ENCODE data around the gene SLC9A6.
"Not testable (repeated sequence)": the region's sequence is repeated elsewhere in the genome, so short reads cannot be mapped to it uniquely, and the experiment has no call there.

The SLC9A6 gene

GRCh38 chrX:136030303-136031191 is 45.3 kb downstream of the SLC9A6 start:
- DNase-seq = no peak

- no peak for DNase-seq
Measured at GRCh38 chrX:136031626-136032025, 46.4 kb downstream of the SLC9A6 start.

GRCh38 chrX:136032370-136032769 is 47.1 kb downstream of the SLC9A6 start:
- DNase-seq = no peak

GRCh38 chrX:136034668-136035067 is 49.4 kb downstream of the SLC9A6 start:
- DNase-seq = no peak

- no peak for DNase-seq
Measured at GRCh38 chrX:136035663-136036062, 50.4 kb downstream of the SLC9A6 start.

GRCh38 chrX:136039485-136039884 is 54.2 kb downstream of the SLC9A6 start:
- DNase-seq = no peak

GRCh38 chrX:136039968-136040367 is 54.7 kb downstream of the SLC9A6 start:
- DNase-seq = no peak

GRCh38 chrX:136041254-136041812 is 56.1 kb downstream of the SLC9A6 start:
- no peak for DNase-seq

- DNase-seq = no peak
Measured at GRCh38 chrX:136045008-136045407, 59.8 kb downstream of the SLC9A6 start.

GRCh38 chrX:136046295-136047015 is 61.2 kb downstream of the SLC9A6 start:
- no peak for DNase-seq

- no peak for DNase-seq
Measured at GRCh38 chrX:136047016-136047642, 61.9 kb downstream of the SLC9A6 start.

GRCh38 chrX:136047969-136048368 is 62.7 kb downstream of the SLC9A6 start:
- DNase-seq = no peak

GRCh38 chrX:136048446-136048845 is 63.2 kb downstream of the SLC9A6 start:
- no peak for DNase-seq

GRCh38 chrX:136049608-136050007 is 64.4 kb downstream of the SLC9A6 start:
- DNase-seq = no peak

GRCh38 chrX:136050875-136051274 is 65.6 kb downstream of the SLC9A6 start:
- DNase-seq = not testable (repeated sequence)

GRCh38 chrX:136051611-136052010 is 66.4 kb downstream of the SLC9A6 start:
- no peak for DNase-seq

GRCh38 chrX:136055651-136056221 is 70.5 kb downstream of the SLC9A6 start:
- DNase-seq = no peak

- no peak for DNase-seq
Measured at GRCh38 chrX:136057567-136057966, 72.3 kb downstream of the SLC9A6 start.

- no peak for DNase-seq
Measured at GRCh38 chrX:136059350-136059749, 74.1 kb downstream of the SLC9A6 start.

GRCh38 chrX:136061286-136061685 is 76.1 kb downstream of the SLC9A6 start:
- no peak for DNase-seq

GRCh38 chrX:136061696-136062095 is 76.5 kb downstream of the SLC9A6 start:
- no peak for DNase-seq

- no peak for DNase-seq
Measured at GRCh38 chrX:136063340-136064079, 78.3 kb downstream of the SLC9A6 start.
